ENCODE measurements around the gene RRP9.
"Not testable (repeated sequence)": the region's sequence is repeated elsewhere in the genome, so short reads cannot be mapped to it uniquely, and the experiment has no call there.

RRP9 gene

DNA sequence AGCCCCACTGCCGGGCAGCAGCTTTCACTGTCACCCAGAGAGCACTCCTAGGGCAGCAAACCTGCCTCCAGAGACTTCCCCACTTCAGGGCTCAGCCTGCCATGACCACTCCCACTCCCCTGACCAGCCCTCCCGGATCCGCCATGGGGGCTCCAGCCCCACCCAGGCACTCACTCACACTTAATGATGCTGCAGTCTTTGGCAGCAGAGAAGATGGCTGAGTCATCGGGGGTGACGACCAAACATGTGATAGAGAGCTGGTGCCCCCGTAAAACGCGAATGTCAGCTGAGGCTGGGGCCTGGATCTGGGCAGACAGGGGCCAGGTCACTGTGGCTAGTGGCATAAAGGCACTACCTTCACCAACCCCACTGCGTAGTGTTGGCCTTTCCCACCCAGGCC lies 4.7 kb downstream of the RRP9 start:
- no peak for DNase-seq

DNA sequence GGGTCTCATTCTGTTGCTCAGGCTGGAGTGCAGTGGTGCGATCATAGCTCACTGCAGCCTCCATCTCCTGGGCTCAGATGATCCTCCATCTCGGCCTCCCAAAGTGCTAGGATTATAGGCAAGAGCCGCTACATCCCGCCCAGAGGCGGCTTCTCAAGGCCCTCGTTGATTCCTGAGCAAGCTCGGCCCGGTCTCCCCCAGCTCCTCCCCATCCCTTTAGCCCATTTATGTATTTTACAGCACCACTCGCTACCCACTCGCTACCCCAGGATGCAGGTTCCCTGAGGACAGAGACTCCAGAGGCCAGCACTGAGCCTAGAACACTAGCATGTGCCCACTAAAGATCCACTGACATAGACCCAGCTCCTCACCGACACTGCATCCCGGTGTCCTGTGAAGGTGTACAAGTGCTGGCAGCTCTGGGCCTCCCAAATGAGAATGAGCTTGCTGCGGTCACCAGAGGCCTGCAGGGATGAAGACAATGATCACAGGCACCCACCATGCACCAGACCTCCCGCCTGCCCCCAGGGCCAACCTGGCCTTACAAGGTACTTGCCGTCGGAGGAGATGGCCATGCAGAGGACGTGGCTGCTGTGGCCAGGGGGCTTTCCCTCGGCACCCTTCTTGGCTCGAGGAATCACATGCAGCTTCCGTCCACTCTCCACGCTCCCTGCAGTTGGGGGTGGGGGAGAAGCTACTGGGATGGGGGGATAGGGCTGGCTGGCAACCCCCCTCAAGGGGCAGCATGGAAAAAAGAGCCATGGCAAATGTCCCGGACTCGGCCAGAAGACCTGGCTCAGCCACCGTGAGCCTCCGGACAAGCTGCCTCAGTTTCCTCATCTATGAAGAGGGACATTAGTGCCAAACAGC lies 5.6 kb downstream of the RRP9 start:
- DNase-seq = no peak

DNA sequence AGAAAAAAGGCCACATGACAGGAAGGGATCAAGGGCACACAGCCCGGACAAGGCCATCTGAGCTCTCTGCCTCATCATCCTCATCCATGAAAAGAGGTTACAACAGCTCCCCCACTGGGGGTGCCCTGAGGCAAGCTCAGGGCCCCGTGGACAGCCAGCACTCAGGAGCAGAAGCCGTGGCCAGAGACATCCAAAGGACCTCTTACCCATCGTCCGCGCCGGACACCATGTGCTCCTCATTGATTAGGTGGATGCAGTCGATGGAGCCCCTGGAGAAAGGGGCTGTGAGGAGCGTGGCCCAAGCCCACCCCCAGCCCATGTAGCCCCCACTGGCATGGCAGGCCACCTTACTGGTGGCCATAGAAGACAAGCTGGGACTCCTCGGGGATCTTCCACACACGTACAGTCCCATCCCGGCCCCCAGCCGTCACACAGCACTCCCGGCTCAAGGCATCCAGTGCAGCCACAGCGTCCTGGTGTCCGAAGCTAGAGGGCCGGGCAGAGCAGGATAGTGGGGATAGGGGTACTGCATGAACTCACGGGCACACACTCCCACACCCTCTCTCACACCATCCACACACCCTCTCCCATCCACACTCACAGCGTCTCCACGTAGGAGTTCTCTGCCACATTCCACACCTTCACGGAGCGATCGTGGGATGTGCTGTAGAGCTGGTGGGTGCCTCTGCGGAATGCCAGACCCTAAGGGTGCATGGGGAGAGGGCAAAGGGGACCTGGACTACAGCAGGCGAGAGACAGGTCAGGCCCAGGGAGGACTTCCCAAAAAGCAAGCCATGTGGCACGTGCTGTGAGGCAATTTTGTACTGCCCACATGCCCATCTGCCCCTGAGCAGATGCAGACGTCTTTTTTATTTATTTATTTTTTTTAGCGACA lies 6.5 kb downstream of the RRP9 start:
- no peak for DNase-seq

DNA sequence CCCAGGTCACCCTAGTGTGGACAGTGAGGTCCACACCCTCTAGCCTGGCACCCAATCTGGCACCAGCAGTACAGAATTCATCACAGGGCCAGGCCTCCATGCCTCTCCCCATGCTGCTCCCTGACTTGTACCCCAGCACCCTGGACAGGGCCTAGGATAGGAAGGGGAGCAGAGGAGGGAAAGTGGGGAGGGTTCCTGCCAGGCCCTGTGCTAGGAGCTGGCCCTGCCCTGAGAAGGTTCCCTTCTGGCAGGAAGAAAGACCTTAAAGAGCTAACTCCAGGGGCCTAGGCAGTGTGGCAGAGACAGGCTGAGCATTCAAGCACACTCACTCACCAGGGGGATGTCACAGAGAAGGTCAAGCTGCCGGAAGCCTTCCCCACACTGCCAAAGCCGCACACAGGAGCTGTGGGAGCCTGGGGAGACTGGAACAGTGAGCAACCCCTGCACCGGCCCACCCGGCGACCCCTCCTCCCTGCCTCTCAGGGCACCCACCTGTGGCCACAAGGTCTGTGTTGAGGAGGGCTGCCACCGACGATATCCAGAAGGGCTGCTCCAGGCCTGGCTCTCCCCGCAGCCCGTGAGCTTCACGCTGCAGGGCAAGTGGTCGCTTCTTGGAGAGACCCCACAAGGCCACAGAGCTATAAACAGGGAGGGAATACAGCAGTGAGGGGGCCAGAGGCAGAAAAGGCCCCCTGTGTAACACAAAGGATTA lies 7.4 kb downstream of the RRP9 start:
- no peak for DNase-seq

DNA sequence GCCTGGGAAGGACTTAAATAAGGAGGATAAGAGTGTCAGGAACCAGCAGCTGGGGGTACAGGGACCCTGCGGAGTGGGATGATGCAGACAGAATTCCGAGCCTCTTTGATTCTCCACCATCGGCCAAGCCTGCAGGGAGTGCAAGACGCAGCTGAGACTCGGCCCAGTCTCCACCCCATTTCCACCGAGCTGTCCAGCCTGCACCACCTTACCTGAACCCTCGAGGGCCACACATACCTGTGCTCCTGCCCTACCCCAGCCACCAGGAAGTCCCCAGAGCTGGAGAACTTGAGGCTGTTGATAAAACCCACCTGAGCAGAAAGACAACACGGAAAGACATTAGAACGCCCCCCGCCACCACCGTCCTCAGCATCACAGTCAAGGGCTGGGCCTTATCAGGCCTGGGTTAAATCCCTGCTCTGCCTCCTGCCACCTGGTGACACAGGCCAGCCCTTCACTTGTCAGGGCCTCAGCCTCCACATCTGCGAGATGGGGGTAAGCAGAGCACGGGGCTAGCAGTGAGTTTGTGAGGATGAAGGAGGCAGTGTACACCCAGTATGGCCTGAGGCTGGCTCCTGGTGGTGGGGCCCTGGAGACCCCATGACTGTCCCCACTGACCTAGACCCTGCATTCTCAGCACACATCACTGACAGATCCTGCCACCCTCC lies 8.1 kb downstream of the RRP9 start:
- DNase-seq = no peak

DNA sequence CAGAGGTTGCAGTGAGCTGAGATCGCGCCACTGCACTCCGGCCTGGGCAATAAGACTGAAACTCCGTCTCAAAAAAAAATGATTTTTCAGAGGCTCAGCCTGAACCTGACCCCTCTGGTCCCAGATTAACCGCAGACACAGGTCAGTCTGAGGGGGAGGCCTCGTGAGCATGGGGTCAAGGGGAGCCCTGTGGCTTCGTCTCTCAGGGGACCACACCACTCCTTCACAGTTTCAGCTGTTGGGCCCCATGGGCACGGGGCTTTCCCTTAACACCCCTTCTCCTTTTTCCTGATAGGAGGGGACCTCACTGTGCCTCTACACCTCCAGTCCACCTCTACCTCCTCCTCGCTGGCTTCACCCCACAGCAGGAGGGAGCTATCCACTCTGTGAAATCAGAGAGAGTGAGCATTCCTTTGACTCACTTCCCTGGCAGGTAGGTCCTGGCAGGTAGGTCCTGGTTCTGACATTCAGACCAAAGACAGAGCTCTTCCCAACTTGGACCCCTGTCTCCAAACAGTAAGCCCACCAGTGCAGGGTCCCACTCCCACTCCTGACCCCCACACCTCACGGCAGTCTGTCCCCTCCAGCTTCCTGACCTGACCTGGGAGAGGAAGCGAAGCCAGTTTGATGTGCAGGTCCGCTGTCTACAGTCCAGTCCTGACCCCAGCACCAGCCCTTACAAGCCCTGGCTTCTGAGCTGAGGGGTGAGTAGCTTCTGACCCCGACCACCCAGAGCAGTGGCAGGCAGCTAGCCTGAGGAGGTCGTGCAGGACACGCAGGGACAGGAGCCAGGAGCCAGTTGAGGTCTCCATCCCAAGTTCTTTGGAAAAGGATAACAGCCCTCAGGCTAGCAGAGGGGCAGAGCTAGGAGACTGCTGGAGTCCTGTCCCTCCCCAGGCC lies 9.0 kb downstream of the RRP9 start:
- DNase-seq = no peak

DNA sequence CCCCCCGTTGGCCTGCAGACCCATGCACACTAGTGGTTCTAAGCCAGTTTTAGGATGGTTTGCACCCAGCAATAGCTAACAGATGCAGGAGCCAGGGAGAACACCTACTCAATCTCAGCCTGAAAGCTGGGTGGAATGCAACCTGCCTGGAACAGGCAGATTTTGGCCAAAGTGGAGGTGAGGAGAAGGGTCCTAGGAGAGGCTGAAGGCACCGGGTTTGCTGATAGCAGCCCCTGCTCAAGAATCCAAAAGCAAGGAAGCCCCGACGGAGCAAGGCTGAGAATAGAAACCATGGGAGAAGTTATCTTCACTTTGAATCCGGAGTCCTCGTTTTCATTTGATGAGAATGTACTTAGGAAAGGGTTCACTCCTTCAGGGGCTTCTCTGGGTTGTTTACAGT lies 9.9 kb downstream of the RRP9 start:
- no peak for DNase-seq

DNA sequence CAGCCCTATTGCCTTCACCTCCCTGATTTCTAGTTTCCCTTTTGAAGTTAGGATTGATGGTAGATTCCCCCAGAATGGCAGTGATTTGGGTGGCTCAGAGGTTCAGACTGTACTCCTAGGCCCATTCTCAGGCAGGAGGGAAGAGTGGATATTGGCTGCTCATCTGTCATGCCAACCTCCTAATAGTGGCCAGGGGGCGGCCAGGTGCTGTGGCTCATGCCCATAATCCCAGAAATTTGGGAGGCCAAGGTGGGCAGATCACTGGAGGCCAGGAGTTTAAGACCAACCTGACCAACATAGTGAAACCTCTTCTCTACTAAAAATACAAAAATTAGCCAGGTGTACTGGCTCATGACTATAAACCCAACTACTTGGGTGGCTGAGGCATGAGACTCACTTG lies 11.3 kb downstream of the RRP9 start:
- no peak for DNase-seq

DNA sequence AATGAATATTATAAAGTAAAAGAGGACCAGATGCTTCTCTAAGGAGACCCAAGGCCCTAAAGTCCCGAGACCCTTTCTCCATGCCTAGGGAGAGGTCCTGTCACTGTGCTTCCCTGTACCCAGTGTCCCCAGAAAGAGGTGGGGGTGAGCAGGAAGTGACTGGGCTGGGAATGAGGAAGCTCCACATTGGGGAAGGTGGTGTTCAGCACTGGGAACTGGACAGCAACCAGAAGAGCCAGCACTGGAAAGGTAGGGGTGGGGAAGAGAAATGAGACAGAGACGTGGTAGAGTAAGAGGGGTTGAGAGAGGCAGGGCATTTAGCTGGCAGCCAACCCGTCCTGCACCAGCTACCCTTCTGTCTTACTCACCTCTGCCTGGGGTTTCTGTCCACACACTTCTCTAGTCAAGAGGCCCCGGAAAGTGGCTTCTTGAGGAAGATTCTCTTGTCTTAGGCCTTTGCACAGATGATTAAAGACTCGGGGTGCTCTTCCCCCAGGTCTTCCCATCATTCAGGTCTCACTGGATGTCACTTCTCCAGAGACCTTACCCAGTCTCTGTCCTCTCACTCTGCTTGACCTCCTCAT lies 12.2 kb downstream of the RRP9 start:
- DNase-seq = no peak

DNA sequence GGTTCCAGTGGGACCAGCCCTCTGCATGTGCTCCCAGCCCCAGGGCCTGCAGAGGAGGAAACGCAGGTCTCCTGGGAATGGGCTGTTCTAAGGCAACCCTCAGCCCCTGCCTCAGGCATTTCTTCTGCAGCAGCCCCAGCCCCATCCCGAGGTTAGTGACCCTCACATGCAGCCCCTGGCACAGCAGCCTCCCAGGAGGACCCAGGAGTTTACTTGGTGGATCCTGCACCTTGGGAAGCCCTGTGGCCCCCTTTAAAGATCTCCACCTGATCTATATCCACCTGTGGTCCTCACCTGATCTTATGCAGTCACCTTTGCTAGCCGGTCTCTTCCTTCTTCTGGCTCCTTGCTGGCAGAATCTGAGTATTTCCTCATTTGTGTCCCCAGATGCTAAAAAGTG lies 12.7 kb downstream of the RRP9 start:
- not testable (repeated sequence) for DNase-seq

DNA sequence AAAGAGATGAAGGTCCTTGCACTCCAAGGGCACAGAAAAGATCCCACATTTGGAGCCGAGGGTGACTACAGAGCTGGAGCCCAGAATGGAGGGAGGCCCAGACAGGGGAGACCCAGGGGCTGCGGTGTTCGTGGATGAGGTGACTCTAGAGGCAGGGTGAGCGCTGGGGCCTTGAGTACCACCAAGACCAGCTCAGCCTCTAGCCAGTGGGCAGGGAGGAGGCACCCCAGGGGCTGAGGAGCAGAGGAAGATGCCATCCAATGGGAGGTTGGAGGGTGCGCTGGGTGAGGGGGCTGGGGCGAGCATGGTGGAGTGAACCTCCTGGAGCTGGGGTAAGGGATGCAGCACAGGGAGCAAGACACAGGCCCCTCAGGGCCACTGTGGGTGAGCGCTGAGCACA lies 13.3 kb downstream of the RRP9 start:
- no peak for DNase-seq

DNA sequence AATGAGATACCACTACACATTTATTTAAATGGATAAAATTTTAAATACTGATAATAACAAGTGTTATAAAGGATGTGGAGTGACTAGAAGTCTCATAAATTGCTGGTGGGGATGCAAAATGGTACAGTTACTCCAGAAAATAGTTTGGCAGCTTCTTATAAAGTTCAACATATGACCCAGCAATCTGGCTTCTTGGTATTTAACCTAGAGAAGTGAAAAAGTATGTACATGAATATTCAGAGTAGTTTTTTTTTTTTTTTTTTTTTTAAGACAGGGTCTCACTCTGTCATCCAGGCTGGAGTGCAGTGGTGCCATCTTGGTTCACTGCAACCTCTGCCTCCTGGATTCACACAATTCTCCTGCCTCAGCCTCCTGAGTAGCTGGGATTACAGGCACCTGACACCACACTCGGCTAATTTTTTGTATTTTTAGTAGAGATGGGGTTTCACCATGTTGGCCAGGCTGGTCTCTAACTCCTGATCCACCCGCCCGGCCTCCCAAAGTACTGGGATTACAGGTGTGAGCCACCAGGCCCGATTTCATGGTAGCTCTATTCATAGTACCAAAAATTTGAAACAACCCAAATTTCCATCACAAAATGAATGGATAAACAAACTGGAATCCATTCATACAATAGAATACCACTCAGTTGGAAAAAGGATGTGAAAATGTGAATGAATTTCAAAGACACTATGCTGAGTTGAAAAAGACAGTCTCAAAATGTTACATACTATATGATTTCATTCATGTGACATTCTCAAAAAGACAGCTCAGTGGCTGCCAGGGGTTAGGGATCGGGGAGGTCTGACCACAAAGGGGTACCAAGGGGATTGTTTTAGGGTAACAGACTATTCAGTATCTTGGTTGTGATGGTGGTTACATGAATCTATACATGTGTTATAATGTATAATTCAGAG lies 14.4 kb downstream of the RRP9 start:
- no peak for DNase-seq

DNA sequence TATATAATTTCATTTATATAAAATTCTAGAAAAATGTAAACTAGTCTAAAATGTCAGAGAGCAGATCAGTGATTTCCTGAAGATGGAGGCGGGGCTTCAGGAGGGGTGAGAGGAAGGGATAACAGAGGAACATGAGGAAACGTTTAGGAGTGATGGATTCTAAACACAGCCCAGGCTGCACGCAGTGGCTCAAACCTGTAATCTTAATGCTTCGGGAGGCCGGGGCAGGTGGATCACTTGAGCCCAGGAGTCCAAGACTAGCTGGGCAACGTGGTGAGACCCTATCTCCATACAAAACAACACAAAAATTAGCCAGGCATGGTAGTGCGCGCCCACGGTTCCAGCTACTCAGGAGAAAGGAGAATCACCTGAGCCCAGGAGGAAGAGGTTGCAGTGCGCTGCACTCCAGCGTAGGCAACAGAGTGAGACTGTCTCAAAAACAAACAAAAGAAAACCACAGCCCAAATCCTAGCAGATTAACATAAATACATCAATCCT lies 20.6 kb downstream of the RRP9 start:
- DNase-seq = no peak

DNA sequence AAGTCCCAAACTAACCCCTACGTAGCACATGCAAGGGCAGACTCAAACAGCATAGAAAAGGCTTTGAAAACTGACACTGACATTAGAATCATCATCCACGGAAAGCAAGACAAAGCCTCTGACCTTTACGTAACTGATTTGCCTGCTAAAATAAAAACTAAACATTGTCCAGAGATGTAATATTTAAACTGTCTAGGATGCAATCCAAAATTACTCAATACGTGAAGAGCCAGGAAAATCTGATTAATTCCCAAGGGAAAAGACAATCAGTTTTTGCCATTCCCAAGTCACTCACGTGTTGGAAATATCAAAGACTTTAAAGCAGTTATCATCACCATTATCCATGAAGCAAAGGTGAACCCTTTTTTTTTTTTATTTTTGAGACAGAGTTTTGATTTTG lies 25.3 kb downstream of the RRP9 start:
- no peak for DNase-seq

DNA sequence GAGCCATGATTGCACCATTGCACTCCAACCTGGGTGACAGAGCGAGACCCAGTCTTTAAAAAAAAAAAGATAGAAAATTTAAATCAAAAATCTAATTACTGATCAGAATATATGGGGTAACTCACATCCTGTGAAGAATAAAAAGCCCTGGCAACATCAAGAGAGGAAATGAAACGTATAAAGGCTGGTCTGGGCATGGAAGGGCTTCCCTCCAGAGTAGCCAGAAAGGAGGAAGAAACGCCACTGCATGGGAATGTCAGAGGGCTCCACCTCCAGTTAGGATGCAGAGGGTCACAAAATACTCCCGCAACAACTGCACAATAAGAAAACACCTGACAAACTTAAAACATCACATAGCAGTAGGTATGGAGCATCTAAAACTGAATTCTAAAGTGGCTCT lies 33.7 kb downstream of the RRP9 start:
- DNase-seq = no peak

DNA sequence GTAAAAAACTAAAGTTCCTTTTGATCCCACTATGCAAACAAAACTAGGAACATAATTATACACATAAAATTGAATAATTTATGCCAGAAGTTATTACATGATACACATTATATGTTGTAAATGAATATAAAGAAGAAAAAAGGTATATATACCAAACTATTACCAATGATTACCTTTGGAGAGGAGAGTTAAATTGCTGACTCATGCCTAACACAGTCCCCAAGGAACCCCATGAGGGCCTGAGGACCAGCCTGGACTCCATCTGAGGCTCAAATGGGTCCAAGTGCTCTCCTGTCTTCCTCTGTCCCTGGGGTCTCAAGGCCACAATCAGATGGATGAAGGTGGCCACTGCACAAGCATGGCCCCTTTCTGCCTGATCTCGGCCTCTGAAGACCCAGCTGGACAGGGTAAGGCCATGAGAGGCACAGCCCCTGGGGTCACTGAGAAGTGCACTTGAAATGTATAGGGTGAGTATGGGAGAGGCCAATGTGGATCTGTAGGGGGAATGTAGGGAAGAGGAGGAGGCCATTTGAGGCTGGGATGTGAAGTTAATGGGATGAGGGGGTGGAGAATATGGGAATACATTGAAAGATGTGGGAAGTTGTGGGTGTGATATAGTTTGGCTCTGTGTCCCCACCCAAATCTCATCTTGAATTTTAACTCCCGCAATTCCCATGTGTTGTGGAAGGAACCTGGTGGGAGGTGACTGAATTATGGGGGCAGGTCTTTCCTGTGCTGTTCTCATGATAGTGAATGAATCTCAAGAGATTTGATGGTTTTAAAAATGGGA lies 37.5 kb downstream of the RRP9 start:
- DNase-seq = no peak

DNA sequence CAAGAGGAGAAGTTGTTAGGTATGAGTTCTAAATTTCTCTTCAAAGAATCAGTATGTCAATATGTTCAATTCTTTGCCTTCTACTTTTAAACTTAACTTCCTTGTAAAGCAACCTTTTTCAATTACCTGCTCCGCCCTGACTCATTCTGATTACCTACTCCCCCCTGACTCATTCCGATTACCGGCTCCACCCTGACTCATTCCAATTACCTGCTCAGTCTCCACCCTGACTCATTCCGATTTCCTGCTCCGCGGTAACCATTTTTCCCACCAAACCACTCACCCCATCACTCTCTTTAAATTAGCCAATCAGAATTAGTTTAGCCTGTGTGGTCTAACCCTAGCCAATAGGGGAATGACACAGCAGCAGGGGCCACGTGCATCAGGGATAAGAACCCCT lies 39.3 kb downstream of the RRP9 start:
- not testable (repeated sequence) for DNase-seq

DNA sequence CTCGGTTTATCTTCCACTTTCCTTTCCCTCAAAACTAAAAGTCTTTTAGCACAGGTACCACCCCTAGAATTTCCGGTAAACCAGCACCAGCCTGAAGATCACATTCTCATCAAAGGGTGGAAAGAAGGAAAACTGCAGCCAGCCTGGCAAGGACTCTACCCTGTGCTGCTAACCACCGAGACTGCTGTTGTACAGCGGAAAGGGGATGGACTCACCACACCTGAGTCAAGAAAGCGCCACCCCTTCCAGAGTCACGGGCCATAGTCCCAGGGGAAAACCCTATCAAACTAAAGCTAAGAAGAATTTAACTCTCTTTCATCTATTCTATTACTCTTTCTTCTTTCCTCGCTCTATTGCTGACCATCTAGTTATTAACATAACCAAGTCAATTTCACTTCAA lies 41.7 kb downstream of the RRP9 start:
- DNase-seq = not testable (repeated sequence)

DNA sequence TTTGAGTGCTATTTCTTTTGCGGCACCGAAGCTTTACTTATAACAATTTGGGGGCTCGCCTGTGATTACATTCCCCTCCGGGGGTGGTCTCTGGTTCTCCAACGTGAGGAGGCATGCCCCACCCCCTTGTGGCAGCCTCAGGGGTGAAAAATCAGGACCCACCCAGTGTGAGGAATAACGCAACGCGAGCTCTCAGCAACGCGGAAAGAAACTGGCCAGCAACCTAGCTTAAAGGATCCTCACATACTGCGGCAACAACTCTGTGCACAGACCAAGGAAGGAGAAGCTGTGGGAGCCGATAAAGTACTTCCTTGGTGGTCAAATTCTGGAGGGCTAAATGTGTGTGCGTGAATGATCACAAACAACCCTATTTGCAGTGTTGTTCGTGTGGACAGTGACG lies 44.3 kb downstream of the RRP9 start:
- no peak for DNase-seq
